Amniotic stem cell (primary cell): Measurements from ENCODE around the gene UTRN.

ENCODE experiments used
- DNase-seq: peaks from one replicate; lab custom pipeline; 2025; lab: John Stamatoyannopoulos, UW

Gene UTRN

DNA sequence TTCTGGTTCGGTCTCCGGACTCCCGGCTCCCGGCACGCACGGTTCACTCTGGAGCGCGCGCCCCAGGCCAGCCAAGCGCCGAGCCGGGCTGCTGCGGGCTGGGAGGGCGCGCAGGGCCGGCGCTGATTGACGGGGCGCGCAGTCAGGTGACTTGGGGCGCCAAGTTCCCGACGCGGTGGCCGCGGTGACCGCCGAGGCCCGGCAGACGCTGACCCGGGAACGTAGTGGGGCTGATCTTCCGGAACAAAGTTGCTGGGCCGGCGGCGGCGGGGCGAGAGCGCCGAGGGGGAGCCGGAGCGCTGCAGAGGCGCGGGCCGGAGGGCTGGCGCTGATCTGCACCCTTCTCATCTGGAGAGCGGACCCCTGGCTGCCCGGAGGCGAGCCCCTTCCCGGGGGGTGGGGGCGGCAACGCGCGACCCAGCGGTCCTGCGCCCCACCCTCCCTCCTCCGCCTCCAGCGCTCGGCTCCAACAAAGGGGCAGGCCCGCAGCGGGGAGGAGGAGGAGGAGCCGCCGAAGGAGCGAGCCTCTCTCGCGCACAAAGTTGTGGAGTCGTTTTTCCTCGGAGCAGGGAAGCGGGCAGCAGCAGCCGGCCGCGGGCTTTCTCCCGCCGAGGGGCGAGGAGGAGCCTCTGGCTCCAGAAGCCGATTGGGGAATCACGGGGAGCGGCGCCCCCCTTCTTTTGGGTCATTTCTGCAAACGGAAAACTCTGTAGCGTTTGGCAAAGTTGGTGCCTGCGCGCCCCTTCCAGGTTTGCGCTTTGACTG lies at the start of gene UTRN:
Gene UTRN (plus strand): TSS at position 553 of the 765 bp plus-strand sequence. CDS start 6,494 bp downstream, outside the sequence.
- peak; percentile 74 for DNase-seq

GRCh38 chr6:144244688-144245087 lies 40.4 kb upstream of the UTRN start:
- DNase-seq: no peak

- DNase-seq: no peak
Measured at GRCh38 chr6:144246988-144247387, 38.1 kb upstream of the UTRN start.

DNA sequence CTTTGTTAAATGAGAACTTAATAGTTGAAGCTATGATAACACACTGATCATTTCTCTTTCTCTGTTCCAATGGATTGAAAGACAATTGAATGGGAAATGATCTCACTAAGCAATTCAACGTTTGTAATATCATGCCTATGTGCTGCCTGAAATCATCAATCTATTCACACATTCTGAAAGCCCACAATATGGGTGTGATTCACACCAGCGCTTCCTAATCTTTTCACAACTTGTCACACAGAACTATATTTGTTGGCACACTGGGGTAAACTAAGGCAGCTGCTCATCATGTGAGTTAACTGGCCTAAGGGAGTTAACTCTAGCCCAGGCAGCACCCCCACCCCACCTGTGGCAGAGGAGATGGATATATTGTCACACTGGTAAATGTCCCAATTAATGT lies 37.1 kb upstream of the UTRN start:
- no peak for DNase-seq

- DNase-seq: peak; percentile 72
Measured at GRCh38 chr6:144248476-144249301, 36.4 kb upstream of the UTRN start.

- no peak for DNase-seq
Measured at GRCh38 chr6:144250276-144250675, 34.9 kb upstream of the UTRN start.

DNA sequence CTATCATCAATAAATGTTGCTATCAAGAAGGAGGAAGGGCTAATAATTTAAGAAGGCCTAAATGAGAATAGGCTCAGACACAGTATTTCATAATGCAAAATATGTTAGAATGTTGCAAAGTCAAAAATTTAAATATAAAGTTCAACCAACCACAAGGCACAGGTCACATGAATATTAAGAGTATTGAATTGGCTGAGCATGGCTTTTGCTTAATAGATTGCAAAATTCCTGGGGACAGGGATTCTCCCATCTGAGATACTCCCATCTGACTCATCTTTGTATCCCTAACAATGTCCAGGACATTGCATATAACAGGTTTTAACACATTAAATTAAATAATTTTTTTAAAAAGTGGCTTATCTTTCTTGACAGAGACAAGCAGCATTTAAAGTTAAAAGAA lies 32.9 kb upstream of the UTRN start:
- no peak for DNase-seq

DNA sequence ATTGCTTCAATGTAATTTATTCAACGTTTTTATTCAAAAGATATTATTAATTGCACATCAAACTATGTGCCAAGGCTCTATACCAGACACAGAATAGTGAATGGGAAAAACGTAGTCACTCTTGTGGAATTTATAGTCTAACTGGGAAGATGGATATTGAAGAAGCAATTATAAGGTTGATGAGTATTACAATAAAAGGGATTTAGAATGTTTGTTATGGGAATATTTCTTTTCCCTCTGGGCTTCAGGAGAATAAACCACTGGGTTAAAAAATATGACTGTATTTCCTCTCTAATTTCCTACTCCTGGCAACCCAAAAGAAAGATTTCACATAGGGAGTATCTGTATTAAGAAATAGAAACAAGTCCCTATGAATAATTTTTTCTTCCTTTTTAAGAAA lies 25.1 kb upstream of the UTRN start:
- DNase-seq: no peak

- DNase-seq: no peak
Measured at GRCh38 chr6:144262470-144263369, 22.4 kb upstream of the UTRN start.

DNA sequence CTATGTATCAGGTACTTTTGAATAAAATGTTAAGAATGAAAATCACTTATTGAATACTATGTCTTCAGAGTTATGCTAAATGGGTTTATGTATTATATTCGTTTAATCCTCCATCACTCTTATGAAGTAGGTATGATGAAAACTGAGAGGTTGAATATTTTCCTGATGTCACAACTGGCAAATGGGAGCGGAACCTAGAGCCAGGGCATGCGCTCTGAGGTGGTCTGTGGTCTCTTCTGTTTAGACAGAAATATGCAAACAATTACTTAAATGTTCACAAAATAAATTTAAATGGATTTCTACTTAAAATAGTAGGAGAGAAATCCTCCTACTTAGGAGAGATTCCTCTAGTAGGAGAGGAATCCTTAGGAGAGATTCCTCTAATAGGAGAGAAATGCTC lies 21.3 kb upstream of the UTRN start:
- no peak for DNase-seq

- peak; percentile 89 for DNase-seq
Measured at GRCh38 chr6:144264270-144265060, 20.7 kb upstream of the UTRN start.

DNA sequence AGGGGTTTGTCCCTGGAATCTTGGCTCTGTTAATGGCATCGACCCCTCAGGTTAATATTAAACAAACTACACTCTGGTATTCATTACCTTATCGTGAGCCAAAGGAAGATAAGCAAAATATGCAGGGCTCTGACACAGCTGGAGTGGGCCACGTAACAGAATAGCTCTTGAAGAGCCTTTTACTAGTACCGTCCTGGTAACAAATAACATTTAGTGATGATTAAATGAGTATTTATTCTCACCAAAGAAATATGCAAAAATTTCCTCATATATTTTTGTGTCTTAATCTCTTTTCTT lies 20.1 kb upstream of the UTRN start:
- DNase-seq: no peak

DNA sequence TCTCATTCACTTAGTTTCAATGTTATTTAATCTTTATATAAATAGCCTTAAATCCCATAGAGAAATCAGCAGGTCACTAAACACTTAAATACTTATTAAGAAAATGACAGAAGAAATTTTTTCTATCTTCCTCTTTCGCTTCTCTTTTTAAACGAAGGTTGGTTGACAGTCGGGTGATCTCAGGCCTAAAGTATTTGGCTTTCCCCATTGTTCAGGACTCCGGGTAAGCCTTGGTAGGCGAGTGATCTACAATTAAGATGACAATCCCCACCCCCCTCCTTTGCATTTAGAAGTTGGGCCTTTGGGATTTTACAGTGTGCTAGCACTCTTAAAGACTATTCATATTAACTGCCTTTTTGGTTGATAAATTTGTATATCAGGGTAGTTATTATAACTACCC lies 19.7 kb upstream of the UTRN start:
- DNase-seq: no peak

DNA sequence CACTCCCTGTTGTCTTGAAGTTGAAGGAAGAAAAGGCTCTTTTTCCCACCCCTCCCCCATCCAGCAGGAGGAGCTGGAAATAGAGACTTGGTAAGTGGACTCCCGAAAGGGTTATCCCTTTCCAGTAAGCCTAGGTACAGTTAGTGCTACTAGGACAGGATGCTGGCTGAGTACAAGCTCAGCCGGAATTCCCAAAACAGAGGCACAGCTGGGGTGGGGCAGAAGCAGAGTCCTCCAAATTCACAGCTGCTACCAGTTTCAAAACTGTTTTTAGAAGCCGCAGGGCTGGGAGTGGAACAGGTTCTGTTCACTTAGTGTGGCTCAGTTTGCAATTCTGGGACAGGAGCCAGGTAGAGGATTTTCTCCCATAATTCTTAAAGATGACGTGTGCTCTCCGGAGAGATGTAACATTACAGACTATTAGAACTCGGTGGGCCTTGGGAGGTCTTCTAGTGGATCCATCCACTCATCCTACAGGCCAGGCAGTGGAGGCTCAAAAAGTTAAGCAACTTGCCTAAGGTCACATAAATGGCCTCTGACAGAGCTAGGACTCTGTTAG lies 19.0 kb upstream of the UTRN start:
- peak; percentile 60 for DNase-seq

DNA sequence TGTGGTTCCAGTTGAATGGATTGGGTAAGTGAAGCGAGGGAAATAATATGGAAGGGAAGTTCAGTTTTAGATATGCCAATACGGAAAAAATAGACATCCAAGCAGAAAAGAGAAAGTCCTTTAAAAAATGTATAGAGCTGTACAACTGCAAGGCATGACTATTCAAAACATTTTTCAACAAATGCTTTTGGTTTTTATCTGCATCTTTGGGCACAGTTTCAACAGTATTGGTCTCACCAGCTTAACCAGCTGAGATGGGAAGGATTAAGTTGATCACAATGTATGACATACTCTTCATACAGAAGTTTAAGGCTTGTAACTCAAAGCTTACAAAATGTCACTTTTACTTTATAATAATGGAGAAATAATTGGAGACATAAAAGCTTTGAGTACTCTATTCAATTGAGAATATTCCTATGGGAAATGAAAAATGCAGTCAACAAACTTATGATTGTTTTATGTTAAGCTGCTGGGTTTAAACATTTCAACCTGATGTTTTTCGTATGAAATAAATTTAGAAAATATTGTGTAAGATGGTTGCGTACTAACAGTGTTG lies 16.3 kb upstream of the UTRN start:
- DNase-seq: no peak

GRCh38 chr6:144277174-144277573 lies 8.0 kb upstream of the UTRN start:
- DNase-seq: no peak

DNA sequence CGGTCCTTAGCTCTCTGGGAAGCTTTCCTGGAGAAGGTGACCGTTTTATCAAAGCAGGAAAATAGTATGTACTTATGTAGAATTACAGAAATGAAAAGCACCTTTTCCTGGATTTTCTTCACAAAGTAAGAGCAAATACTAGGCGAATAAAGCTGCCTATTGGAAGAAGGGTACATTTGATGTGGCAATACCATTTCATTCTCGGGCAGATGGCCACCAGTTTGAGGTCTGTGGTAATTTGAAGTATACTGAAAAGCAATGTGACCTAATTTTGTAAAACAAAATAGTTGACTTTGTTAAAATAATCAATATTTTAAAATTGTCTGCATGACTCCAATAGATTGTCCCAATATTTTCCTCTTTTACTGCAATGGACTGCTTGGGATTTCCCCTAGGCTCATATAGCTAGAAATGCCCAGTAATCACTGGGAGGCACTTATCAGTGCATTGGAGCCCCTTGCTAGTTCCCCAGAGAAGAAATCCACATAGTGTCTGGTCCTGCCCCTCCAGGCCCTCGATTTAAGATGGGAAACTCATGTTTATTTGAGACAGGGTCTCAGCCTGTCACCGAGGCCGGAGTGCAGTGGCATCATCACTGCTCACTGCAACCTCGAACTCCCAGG lies 7.4 kb upstream of the UTRN start:
- DNase-seq: no peak

DNA sequence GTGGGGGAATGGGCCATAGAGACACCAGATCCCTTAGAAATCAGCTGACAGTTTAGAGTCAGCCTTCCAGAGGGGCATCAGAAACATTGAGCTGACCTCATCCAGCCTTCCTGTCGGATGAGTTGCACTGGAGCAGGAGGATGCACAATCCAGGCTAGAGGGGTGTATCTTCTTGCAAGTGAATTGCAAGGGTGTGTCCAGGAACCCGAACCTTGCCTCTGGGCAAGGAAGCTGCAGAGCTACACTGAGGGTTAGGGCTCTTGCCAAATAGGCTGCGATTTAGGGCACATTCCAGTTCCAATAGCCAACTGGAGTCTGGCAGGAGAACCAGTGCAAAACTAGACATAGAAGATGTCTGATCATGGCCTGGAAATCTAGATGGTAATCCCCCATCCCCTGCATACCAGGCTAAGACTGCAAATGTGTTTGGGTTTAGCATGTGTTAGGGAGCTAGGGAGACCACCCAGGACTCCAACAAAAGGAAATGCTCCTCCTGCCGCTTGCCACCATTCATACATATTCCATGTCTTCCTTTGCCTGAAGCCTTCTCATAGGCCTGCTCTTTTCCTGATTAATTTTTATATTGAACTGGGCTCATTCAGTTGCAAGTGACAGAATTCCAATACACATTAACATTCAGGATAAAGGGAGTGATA lies 6.3 kb upstream of the UTRN start:
- no peak for DNase-seq

GRCh38 chr6:144279484-144280150 lies 5.5 kb upstream of the UTRN start:
- no peak for DNase-seq
